ENCODE data around the gene CRHBP.
"Not testable (repeated sequence)": the region's sequence is repeated elsewhere in the genome, so short reads cannot be mapped to it uniquely, and the experiment has no call there.

CRHBP gene

GRCh38 chr5:76952795-76953536, at the start of gene CRHBP:
Gene CRHBP (plus strand): TSS chr5:76953045. CDS start chr5:76953135, 90 bp downstream.
- DNase-seq, result no peak

GRCh38 chr5:76908166-76908565, 44.7 kb upstream of the CRHBP start:
- DNase-seq, result no peak

GRCh38 chr5:76910344-76910933, 42.4 kb upstream of the CRHBP start:
- not testable (repeated sequence) for DNase-seq

DNA sequence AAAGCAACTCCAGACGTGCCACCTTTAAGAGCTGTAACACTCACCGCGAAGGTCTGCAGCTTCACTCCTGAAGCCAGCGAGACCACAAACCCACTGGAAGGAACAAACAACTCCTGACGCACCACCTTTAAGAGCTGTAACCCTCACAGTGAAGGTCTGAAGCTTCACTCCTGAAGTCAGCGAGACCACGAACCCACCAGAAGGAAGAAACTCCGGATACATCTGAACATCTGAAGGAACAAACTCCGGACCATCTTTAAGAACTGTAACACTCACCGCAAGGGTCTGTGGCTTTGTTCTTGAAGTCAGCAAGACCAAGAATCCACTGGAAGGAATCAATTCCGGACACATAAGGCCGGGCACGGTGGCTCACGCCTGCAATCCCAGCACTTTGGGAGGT, 38.2 kb upstream of the CRHBP start:
- DNase-seq, result not testable (repeated sequence)

DNA sequence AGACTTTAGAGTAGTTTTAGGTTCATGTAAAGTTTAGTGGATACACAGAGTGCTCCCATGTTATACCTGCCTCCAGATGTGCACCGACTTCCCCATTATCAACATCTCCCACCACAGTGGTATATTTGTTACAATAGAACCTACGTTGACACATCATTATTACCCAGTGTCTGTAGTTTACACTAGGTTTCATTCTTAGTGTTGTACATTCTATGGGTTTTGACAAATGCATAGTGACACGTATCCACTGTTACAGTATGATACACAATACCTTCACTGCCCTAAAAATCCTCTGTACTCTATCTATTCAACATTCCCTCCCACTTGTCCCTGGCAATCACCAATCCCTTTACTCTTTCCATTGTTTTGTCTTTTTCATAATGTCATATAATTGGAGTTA, 34.3 kb upstream of the CRHBP start:
- DNase-seq, result no peak

DNA sequence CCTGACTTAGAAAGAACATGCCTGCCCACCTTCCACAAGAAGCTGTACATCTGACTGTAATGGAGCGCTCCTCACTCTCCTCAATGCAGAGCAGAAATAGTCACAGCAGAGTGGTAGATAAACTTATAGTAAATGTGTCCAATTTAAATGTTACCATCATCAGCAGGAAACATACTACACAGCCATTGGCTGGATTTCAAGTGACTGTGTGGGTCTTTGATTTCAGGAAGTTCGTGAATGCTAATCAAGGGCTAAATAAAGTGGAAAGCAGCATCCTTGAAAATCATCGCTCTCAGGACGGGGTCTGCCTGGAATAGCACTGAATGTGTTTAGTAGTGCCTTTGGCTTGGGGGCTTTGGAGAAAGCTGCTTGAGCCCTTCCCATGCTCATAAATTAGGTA, 32.4 kb upstream of the CRHBP start:
- no peak for DNase-seq

DNA sequence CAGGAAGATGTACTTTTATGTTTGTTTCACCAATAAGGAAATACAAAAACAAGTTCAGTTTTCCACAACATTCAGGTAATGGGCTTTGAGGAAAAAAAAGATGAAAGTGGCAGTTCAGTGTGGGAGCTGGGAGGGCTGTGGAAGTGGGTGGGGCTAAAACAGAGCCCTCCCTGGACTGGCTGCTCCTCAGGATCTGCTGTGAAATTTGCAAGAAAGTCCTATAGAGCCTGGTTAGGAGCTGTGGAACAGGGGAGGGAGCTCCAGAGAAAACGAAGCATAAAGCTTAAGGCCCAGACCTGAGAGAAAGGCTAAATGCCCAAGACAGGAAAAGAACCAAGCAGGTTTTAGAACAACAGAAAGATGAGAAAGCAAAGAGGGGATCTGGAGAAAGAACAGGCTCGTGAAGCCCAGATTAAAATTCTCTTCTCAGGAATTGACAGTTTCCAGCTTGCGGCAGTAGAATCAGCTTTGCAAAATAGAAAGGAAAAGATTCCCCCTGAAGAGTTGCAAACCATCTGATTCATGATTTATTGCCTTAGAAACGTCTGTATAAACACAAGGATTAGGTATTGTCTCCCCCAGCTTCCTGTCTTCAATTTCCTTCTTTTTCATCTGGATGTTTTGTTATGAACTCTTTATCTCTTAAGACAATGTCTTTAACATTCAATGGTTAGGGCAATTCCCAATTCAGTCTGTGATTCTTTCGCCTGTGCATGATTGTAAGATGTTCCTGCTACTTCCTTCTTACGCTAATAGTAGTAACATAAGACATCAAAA, 26.3 kb upstream of the CRHBP start:
- DNase-seq, result no peak

DNA sequence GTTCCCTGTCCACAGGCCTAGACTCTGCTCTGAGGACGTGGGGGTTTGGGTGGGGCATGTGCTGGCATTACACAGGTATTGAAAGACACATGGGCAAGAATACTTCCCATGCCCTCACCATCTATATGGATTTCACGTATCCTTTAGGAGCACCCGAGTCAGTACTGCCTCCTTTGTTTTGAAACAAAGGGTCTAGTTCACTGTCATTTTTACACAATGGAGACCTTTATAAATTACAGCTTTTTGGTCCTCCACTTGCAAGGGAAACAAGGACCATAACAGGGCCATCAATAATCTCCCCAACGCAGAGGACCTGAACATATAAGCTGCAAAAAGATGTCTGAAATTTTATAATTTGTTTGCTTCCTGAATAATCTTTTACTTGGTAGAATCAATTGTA, 24.9 kb upstream of the CRHBP start:
- DNase-seq, result no peak

DNA sequence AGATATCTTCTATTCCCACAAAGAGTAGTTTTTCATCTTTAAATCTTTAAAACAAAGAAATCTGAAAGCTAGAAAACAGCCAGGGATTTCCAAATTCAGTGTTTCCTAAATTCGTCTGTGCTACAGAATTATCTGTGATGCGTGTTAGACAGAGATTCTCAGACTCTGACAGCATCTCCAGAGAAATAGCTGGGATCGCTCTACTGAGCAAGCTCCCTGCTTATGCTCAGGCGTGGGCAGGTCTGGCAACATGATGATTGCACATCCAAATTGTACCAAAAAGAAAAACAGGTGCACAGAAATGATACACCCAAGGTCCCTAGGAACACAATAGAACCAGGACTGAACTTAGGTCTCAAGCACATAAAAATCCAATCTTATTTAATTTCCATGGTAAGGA, 22.8 kb upstream of the CRHBP start:
- DNase-seq, result no peak

DNA sequence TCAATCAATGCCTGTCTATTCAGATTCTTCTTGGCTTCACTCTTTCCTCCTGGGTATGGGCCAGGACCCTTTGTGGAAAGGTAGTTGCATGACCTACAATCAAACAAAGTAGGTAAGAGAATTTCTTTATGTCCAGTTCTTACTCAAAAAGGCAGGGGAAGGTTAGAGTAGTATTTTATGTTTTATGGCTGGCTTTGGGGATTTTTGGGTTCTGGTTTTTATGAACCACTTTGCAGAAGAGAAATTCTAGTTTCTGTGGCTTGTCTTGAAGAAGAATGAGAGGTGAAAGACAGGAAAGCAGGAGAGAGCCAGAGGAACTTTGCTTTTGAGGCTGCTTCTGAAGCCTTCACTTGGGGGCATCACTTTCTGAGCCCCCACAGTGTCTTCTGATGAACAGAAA, 14.7 kb upstream of the CRHBP start:
- no peak for DNase-seq

GRCh38 chr5:76941000-76941399, 11.8 kb upstream of the CRHBP start:
- no peak for DNase-seq

DNA sequence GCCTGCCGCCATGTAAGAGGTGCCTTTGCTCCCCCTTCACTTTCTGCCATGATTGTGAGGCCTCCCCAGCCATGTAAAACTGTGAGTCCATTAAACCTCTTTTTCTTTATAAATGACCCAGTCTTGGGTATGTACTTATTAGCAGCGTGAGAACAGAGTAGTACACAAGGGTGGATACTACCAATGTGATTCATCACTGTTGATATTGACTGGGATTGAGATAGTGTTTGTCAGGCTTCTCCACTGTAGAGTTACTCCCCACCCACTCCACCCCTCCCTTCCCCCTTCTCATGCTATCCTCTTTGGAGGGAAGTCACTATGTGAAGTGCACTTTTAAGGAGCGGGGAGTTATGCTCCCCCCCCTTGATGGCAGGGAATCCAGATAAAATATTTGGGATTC, 11.4 kb upstream of the CRHBP start:
- no peak for DNase-seq

- DNase-seq, result no peak
Observed at GRCh38 chr5:76942581-76942980, 10.3 kb upstream of the CRHBP start.

DNA sequence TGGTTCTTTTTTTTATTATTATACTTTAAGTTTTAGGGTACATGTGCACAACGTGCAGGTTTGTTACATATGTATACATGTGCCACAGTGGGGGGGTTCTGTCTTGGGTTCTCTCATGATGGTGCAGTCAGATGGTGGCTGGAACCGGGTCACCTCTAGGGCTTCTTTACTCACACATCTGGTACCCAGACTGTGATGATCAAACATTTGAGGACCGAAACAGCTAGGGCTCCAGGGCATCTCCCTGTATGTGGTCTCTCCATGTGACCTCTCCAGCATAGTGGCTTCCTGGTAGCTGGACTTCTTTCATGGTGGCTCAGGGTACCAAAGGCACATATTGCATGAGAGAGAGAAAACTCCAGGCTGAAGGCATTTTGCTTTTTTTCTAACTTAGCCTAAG, 9.8 kb upstream of the CRHBP start:
- DNase-seq, result no peak

- no peak for DNase-seq
Observed at GRCh38 chr5:76944638-76945037, 8.2 kb upstream of the CRHBP start.

DNA sequence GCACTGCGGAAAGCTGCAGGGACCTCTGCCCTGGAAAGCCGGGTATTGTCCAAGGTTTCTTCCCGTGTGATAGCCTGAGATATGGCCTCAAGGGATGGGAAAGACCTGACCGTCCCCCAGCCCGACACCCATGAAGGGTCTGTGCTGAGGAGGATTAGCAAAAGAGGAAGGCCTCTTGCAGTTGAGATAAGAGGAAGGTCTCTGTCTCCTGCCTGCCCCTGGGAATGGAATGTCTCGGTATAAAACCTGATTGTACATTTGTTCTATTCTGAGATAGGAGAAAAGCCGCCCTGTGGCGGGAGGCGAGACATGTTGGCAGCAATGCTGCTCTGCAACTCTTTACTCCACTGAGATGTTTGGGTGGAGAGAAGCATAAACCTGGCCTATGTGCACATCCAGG, 7.6 kb upstream of the CRHBP start:
- not testable (repeated sequence) for DNase-seq

DNA sequence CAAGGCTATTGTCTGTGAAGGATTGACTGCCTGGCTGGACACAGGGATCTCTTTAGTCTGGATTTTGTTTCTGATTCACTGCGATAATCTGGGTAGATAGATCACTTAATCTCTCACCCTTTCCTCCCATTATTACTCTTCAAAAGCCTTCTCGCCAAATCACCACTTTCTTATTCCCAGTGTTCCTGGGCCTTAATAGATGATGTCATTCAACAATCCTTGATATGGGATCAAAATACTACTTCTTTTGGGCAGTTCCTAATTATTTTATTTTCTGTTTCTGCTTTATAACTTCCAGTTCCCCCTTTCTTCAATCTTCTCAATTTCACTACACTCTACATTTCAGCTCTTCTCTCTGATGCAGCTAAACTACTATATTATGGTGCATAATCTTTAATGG, 6.8 kb upstream of the CRHBP start:
- no peak for DNase-seq

- no peak for DNase-seq
Observed at GRCh38 chr5:76947082-76947503, 5.8 kb upstream of the CRHBP start.

DNA sequence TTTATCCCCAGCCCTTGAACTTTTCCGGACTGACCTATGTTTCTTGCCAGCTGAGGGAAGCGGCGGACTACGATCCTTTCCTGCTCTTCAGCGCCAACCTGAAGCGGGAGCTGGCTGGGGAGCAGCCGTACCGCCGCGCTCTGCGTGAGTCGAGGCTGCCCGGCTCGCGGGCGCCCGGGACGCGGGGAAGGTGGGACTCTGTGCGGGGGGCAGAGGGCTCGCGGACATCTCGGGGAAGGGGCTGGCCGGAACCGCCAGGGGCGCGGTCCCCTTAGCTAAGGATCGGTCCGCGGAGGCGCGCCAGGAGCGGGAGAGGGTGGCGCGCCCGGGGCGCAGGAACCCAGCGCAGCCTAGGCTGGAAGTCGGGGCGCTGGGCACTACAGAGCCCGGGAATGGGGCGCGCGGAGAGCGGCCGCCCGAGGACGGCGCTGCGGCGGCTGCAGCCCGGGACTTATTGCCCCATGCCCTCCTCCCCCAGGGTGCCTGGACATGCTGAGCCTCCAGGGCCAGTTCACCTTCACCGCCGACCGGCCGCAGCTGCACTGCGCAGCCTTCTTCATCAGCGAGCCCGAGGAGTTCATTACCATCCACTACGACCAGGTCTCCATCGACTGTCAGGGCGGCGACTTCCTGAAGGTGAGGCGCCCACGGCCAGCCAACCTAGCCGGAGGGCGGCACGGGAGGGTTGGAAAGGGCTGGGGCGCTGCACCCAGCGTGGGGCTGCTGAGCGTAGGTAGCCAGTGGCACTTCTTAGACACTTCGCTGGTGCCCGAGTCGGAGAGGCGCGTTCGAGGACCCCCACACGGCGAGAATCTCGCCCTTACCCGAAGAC, 922 bp downstream of the CRHBP start:
- DNase-seq, result no peak

DNA sequence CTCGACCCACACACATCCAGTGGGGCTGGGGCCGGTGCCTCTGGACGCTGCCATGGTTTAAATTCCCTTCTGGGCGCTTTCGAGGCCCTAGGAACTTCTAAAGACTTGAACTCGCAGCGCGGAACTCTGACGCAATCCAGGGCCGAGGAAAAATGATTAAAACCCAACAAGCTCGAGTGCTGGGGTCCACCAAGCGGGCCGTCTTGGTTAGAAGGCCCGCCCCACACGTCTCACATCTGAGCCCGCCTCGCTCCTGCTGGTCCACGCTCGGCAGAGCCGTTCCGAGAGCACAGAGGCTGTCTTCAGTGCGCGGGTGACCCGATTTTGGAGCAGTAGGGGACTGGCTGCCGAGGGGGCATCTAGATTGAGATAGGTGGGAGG, 1.5 kb downstream of the CRHBP start:
- no peak for DNase-seq

- no peak for DNase-seq
Observed at GRCh38 chr5:76956033-76956432, 3.2 kb downstream of the CRHBP start.

DNA sequence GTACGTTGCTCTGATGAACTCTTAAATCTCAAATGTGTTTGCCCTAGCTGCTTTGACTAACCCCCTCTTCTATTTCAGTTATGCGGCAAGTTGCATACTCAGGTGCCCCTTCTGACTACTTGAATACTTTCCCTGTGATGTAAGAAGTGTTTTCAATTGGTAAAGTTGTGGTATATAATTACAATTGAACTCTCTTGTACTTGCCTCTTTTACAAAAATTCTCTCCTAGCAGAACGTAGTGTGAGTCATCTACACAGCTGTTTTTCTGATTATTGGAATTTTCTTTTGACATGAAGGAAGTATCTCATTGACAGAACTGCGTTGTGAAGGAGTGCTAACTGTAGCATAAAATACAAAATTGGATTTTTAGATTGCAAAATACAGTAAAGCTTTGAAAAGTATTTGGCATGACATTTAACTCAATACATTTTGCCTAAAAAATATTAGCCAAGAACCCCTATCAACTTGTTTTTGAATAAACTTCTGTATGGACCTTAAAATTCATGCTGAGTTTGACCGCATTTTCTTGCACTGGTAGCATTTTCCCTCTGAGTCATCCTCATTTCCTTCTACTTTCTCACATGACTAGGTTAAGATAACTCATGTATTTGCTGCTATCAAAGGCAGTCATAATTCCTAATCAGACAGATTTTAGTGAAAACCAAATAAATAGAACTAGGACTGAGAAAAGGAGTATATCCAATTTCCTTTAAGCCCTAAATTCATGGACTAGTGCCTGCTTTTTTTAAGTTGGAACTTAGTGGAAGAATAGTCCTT, 6.3 kb downstream of the CRHBP start:
- no peak for DNase-seq

Data from activated CD4-positive, alpha-beta T cell treated with anti-CD3 and anti-CD28 coated beads for 1 hour (primary cell).